Measurements from ENCODE around the gene UBE2J1.

Gene UBE2J1

GRCh38 chr6:89360415-89360999, 8.0 kb upstream of the UBE2J1 start:
- no peaks in the 10 kb centered on the region for H3K9me3 ChIP-seq (ENCODE audit: control insufficient read depth, insufficient read depth, low read length)
- no peaks in the 10 kb centered on the region for H3K36me3 ChIP-seq (ENCODE audit: control insufficient read depth, insufficient read depth, low read length)
- no peak overlapping the region for H3K4me3 ChIP-seq (ENCODE audit: low read depth, low read length)
- no peak overlapping the region for H3K9ac ChIP-seq (ENCODE audit: low read depth, low read length)
- H3K4me1 ChIP-seq (ENCODE audit: control insufficient read depth, insufficient read depth, low read length): peaks cover 3% of the 10 kb centered on the region
- H3K27me3 ChIP-seq (ENCODE audit: control insufficient read depth, insufficient read depth, low read length): peaks cover 19% of the 10 kb centered on the region

GRCh38 chr6:89359561-89359960, 7.0 kb upstream of the UBE2J1 start:
- Histone ChIP-seq H3K36me3 (ENCODE audit: control insufficient read depth, insufficient read depth, low read length) (no peaks in the 10 kb centered on the region), H3K4me3 (ENCODE audit: low read depth, low read length) (no peak overlapping the region), H3K9ac (ENCODE audit: low read depth, low read length) (no peak overlapping the region), H3K27me3 (ENCODE audit: control insufficient read depth, insufficient read depth, low read length) (peaks cover 19% of the 10 kb centered on the region), H3K9me3 (ENCODE audit: control insufficient read depth, insufficient read depth, low read length) (no peaks in the 10 kb centered on the region), H3K4me1 (ENCODE audit: control insufficient read depth, insufficient read depth, low read length) (peaks cover 3% of the 10 kb centered on the region)

GRCh38 chr6:89357390-89357789, 4.9 kb upstream of the UBE2J1 start:
- H3K4me1 ChIP-seq (ENCODE audit: control insufficient read depth, insufficient read depth, low read length): peaks cover 3% of the 10 kb centered on the region
- H3K27me3 ChIP-seq (ENCODE audit: control insufficient read depth, insufficient read depth, low read length): peaks cover 30% of the 10 kb centered on the region
- no peak overlapping the region for H3K9ac ChIP-seq (ENCODE audit: low read depth, low read length)
- no peaks in the 10 kb centered on the region for H3K9me3 ChIP-seq (ENCODE audit: control insufficient read depth, insufficient read depth, low read length)
- H3K36me3 ChIP-seq (ENCODE audit: control insufficient read depth, insufficient read depth, low read length): no peaks in the 10 kb centered on the region
- H3K4me3 ChIP-seq (ENCODE audit: low read depth, low read length): no peak overlapping the region

GRCh38 chr6:89356642-89357170, 4.2 kb upstream of the UBE2J1 start:
- H3K36me3 ChIP-seq (ENCODE audit: control insufficient read depth, insufficient read depth, low read length): no peaks in the 10 kb centered on the region
- H3K9me3 ChIP-seq (ENCODE audit: control insufficient read depth, insufficient read depth, low read length): no peaks in the 10 kb centered on the region
- peaks cover 35% of the 10 kb centered on the region for H3K27me3 ChIP-seq (ENCODE audit: control insufficient read depth, insufficient read depth, low read length)
- H3K4me3 ChIP-seq (ENCODE audit: low read depth, low read length): no peak overlapping the region
- no peak overlapping the region for H3K9ac ChIP-seq (ENCODE audit: low read depth, low read length)
- H3K4me1 ChIP-seq (ENCODE audit: control insufficient read depth, insufficient read depth, low read length): peaks cover 3% of the 10 kb centered on the region

GRCh38 chr6:89355511-89356194, 3.1 kb upstream of the UBE2J1 start:
- no peak overlapping the region for H3K4me3 ChIP-seq (ENCODE audit: low read depth, low read length)
- H3K9ac ChIP-seq (ENCODE audit: low read depth, low read length): no peak overlapping the region
- H3K27me3 ChIP-seq (ENCODE audit: control insufficient read depth, insufficient read depth, low read length): peaks cover 43% of the 10 kb centered on the region
- peaks cover 3% of the 10 kb centered on the region for H3K4me1 ChIP-seq (ENCODE audit: control insufficient read depth, insufficient read depth, low read length)
- no peaks in the 10 kb centered on the region for H3K9me3 ChIP-seq (ENCODE audit: control insufficient read depth, insufficient read depth, low read length)
- H3K36me3 ChIP-seq (ENCODE audit: control insufficient read depth, insufficient read depth, low read length): no peaks in the 10 kb centered on the region

GRCh38 chr6:89353702-89354392, 1.3 kb upstream of the UBE2J1 start:
- Histone ChIP-seq H3K4me3 (ENCODE audit: low read depth, low read length) (no peak overlapping the region), H3K36me3 (ENCODE audit: control insufficient read depth, insufficient read depth, low read length) (no peaks in the 10 kb centered on the region), H3K9ac (ENCODE audit: low read depth, low read length) (no peak overlapping the region), H3K27me3 (ENCODE audit: control insufficient read depth, insufficient read depth, low read length) (peaks cover 46% of the 10 kb centered on the region), H3K4me1 (ENCODE audit: control insufficient read depth, insufficient read depth, low read length) (no peaks in the 10 kb centered on the region), H3K9me3 (ENCODE audit: control insufficient read depth, insufficient read depth, low read length) (no peaks in the 10 kb centered on the region)

- Histone ChIP-seq H3K36me3 (ENCODE audit: control insufficient read depth, insufficient read depth, low read length) (no peaks in the 10 kb centered on the region), H3K9ac (ENCODE audit: low read depth, low read length) (peak overlapping the region; percentile 73), H3K4me3 (ENCODE audit: low read depth, low read length) (peak overlapping the region; percentile 68), H3K4me1 (ENCODE audit: control insufficient read depth, insufficient read depth, low read length) (no peaks in the 10 kb centered on the region), H3K27me3 (ENCODE audit: control insufficient read depth, insufficient read depth, low read length) (peaks cover 43% of the 10 kb centered on the region), H3K9me3 (ENCODE audit: control insufficient read depth, insufficient read depth, low read length) (no peaks in the 10 kb centered on the region)
Observed at GRCh38 chr6:89353118-89353556, 615 bp upstream of the UBE2J1 start.

- H3K9me3 ChIP-seq (ENCODE audit: control insufficient read depth, insufficient read depth, low read length): no peaks in the 10 kb centered on the region
- no peaks in the 10 kb centered on the region for H3K36me3 ChIP-seq (ENCODE audit: control insufficient read depth, insufficient read depth, low read length)
- H3K4me1 ChIP-seq (ENCODE audit: control insufficient read depth, insufficient read depth, low read length): no peaks in the 10 kb centered on the region
- peak overlapping the region; percentile 73 for H3K9ac ChIP-seq (ENCODE audit: low read depth, low read length)
- H3K27me3 ChIP-seq (ENCODE audit: control insufficient read depth, insufficient read depth, low read length): peaks cover 32% of the 10 kb centered on the region
- peak overlapping the region; percentile 68 for H3K4me3 ChIP-seq (ENCODE audit: low read depth, low read length)
Observed at GRCh38 chr6:89351671-89352277, 748 bp downstream of the UBE2J1 start.

GRCh38 chr6:89350281-89350966, 2.1 kb downstream of the UBE2J1 start:
- Histone ChIP-seq H3K9ac (ENCODE audit: low read depth, low read length) (no peak overlapping the region), H3K4me1 (ENCODE audit: control insufficient read depth, insufficient read depth, low read length) (no peaks in the 10 kb centered on the region), H3K4me3 (ENCODE audit: low read depth, low read length) (no peak overlapping the region)

GRCh38 chr6:89348372-89348771, 4.2 kb downstream of the UBE2J1 start:
- Histone ChIP-seq H3K9me3 (ENCODE audit: control insufficient read depth, insufficient read depth, low read length) (no peaks in the 10 kb centered on the region), H3K4me3 (ENCODE audit: low read depth, low read length) (no peak overlapping the region), H3K36me3 (ENCODE audit: control insufficient read depth, insufficient read depth, low read length) (no peaks in the 10 kb centered on the region), H3K4me1 (ENCODE audit: control insufficient read depth, insufficient read depth, low read length) (no peaks in the 10 kb centered on the region), H3K27me3 (ENCODE audit: control insufficient read depth, insufficient read depth, low read length) (peaks cover 22% of the 10 kb centered on the region), H3K9ac (ENCODE audit: low read depth, low read length) (no peak overlapping the region)

More at GRCh38 chr6:89350281-89350966, 2.1 kb downstream of the UBE2J1 start:
- Histone ChIP-seq H3K9me3 (ENCODE audit: control insufficient read depth, insufficient read depth, low read length) (no peaks in the 10 kb centered on the region), H3K36me3 (ENCODE audit: control insufficient read depth, insufficient read depth, low read length) (no peaks in the 10 kb centered on the region), H3K27me3 (ENCODE audit: control insufficient read depth, insufficient read depth, low read length) (peaks cover 29% of the 10 kb centered on the region)

GRCh38 chr6:89347825-89348224, 4.7 kb downstream of the UBE2J1 start:
- no peaks in the 10 kb centered on the region for H3K36me3 ChIP-seq (ENCODE audit: control insufficient read depth, insufficient read depth, low read length)
- H3K9ac ChIP-seq (ENCODE audit: low read depth, low read length): no peak overlapping the region

More at GRCh38 chr6:89347825-89348224, 4.7 kb downstream of the UBE2J1 start:
- H3K4me3 ChIP-seq (ENCODE audit: low read depth, low read length): no peak overlapping the region
- H3K27me3 ChIP-seq (ENCODE audit: control insufficient read depth, insufficient read depth, low read length): peaks cover 18% of the 10 kb centered on the region
- H3K4me1 ChIP-seq (ENCODE audit: control insufficient read depth, insufficient read depth, low read length): no peaks in the 10 kb centered on the region
- no peaks in the 10 kb centered on the region for H3K9me3 ChIP-seq (ENCODE audit: control insufficient read depth, insufficient read depth, low read length)

Data from iPS-15b (cell line).